GM11168 (cell line): ENCODE measurements around the gene SGO1.
"Not testable (repeated sequence)": the region's sequence is repeated elsewhere in the genome, so short reads cannot be mapped to it uniquely, and the experiment has no call there.

Experiments used
- in situ Hi-C: fragments of 300-500 bp; cut with MboI; formaldehyde crosslinking; loops from one replicate; pipeline ENCODE4 v1.12.0; 2022; ENCODE audit warnings: low sequenced_read_pairs; ENCODE audit not compliant: unreplicated experiment

SGO1 gene

DNA sequence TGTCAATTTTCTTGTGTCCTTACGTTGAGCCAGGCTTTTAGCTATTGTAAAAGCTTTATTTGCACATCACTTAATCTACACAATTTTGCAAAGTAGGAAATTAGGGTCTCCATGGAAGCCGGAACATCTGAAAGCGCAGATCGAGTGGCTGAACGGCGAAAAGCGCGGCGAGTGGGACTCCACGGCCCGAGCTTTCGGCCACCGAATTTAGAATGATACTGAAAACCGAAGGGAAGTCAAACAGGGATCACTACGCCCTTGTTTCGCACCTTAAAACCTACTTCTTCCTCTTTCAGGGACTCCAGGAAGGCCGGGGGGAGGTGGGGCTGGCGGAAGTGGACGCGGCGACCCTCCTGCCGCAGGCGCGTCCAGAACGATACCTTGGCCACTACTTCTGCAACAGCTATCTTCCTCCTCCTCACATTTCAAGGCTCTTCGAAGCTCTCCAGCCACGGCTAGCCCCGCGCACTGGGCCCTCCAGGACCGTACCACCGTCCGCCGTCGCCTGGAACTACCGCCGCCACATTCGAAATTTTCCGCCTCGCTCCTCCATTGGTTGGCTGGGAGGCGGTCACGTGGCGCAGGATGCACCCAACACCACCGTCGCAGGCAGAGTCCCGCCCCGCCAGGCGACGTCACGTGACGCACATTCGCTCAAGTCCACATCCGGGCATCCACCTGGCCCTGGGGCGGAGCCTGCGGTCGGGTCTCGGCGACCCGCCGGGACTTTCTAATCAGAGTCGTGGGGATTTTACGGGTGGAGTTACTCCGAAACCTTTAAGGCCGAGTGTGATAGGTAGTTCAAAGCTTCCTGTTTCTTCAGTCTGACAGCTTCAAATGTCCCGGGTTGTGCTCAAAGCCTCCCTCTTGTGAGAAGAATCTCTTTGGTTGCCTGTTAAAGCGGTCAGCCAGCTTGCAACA is at the start of gene SGO1:
TSS of gene SGO1 (minus strand) at position 528 of the 921 bp plus-strand sequence. CDS start 2,179 bp downstream, outside the sequence.
- in situ Hi-C loops, result no loop called here

DNA sequence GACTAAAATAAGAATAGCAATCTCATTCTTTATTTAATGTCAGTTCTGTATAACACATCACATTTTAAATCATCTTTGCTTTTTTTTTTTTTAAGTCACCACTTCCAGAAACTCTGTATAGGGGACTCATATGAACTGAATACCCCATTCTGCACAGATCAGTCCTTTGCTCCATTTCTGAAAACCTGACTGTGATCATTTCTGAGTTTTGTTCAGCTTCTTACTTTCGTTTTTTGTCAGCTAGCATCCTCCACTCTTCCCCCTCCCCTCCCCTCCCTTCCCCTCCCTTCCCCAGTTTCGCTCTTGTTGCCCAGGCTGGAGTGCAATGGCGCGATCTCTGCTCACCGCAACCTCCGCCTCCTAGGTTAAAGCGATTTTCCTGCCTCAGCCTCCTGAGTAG is 49.8 kb upstream of the SGO1 start:
- in situ Hi-C loops, result no loop called here

DNA sequence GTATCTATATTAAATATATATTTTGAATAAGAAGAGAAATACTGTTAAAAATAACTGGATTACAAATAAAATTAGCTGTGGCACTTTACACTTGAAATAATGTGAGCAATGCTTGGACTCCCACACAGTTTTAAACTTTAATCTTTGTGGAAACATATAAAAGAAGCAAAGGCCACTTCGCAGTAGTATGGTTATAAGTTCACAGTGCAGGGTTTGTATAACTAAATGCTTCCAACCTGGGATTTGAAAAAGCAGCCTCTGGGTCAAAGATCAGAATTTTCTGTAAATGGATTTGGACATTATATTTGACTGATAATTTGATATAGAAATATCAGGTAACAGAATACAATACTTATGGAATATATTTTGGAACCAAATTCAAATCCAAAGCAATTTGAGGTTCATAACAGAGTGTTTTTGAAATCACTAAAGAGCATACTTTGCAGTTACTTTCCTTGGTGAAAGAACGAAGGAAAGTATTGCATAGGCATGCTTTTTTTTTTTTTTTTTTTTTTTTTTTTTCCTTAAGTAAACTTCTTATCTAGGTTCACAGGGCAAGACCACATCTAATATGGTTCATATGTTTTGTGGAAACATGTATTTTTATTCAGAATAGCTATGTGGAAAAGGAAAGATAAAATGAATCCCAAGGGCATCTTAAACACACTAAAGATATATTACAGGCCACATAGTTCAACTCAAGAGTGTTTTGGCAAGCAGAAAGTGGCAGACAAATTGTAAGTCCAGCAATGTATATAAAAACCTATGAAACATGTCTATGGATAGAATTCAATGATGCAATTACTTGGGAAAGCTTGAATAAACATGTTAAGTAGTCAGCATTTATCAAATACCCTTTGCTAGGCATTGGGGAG is 47.1 kb upstream of the SGO1 start:
- in situ Hi-C loops, result no loop called here

DNA sequence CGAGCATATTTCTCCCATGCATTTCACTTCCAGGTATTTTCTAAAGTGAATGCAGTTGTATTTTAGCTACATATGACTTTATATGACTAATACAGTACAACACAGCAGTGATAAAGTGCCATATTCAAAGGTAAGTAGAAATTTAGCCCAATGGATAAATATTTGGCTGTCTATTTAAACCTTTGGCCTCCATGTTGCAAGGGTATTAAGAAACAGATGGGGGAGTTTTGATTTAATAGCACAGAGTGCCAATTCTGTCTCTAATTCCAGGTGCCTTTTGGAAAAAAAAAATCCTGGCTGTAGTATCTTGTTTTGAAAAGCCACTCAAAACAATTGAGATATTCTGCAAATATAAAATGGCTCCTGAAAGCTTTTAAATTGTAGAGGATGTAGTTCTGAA is 44.9 kb upstream of the SGO1 start:
- in situ Hi-C loops, result no loop called here

DNA sequence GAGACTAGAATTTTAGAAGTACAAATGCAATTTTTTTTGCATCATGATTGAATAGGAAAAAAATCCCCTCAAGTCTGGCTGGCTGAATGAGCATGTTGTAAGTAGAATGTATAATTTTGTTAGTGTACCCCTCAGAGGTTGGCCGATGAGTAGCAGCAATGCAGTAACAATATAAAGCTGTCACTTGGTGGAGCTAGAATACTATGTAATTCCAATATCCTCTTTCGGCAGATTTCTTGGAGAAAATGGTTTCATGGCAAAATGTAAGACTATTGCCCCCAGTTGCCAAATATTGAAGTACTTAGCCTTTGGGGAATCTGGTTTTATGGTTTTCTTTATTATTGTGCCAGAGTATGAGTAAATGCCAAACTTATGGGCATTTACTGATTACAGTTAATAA is 39.8 kb upstream of the SGO1 start:
- in situ Hi-C loops, result no loop called here

DNA sequence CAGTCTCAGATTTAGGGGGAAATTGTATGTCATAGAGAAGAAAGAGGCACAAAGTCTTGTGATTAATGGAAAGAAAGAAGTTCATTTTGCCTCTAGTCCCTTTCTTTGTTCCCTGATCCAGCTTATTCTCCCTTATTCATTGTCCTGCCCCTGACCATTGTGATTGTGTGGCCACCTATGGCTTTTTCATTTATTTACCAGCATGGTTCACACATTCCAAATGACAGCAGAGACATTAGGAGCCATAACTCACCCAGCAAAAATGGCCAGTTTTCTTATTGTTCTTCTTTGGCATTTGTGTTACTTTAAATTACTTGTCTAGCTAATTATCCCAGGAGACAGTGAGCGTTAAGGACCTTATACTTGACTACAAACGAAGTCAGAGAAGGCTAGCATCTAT is 36.3 kb upstream of the SGO1 start:
- in situ Hi-C loops, result no loop called here

DNA sequence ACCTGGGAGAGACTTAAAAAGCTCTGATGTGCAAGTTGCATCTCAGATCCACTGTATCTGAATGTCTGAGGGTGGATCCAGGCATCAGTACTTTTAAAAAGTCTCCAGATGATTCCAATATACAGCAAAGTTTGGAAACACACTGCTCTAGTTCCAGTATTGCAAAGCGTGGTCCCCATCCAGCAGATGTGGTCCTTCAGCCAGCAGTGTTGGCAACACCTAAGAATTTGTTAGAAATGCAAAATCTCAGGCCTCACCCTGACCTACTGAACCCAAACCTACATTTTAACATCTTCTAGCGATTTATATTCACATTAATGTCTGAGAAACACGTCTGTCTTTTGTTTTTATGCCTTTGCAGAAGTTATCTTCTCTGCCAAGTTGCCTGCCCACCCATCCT is 32.2 kb upstream of the SGO1 start:
- in situ Hi-C loops, result no loop called here

DNA sequence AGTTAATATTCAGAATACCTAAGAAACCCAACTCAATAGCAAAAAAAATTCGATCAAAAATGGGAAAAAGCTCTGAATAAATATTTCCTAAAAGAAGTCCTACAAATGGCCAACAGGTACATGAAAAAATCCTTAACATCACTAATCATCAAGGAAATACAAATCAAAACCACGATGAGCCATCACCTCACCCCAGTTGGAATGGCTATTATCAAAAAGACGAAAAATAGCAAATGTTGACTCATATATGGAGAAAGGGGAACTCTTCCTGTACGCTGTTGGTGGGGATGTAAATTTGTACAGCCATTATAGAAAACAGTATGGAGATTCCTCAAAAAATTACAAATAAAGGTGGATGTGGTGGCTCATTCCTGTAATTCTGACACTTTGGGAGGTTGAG is 29.6 kb upstream of the SGO1 start:
- in situ Hi-C loops, result no loop called here

DNA sequence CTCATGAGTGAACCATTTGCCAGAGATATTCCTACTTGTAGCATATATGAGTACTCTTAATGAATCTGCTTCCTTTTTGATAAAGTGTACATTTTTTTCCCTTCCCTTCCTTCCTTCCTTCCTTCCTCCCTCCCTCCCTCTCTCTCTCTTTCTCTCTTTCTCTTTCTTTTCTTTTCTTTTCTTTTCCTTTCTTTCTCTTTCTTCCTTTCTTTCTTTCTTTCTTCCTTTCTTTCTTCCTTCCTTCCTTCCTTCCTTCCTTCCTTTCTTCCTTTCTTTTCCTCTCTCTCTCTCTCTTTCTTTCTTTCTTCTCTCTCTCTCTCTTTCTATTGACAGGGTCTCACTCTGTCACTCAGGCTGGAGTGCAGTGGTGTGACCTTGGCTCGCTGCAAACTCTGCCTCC is 27.5 kb upstream of the SGO1 start:
- in situ Hi-C loops, result not testable (repeated sequence)

DNA sequence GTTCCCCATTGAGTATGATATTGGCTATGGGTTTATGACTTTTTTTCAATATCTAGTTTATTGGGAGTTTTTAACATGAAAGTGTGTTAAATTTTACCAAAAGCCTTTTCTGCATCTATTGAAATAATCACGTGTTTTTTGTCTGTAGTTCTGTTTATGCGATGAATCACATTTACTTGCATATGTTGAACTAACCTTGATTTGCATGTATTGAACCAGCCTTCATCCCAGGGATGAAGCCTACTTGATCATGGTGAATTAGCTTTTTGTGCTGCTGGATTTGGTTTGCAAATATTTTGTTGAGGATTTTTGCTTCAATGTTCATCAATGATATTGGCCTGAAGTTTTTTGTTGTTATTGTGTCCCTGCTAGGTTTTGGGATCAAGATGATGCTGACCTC is 21.9 kb upstream of the SGO1 start:
- in situ Hi-C loops, result not testable (repeated sequence)

DNA sequence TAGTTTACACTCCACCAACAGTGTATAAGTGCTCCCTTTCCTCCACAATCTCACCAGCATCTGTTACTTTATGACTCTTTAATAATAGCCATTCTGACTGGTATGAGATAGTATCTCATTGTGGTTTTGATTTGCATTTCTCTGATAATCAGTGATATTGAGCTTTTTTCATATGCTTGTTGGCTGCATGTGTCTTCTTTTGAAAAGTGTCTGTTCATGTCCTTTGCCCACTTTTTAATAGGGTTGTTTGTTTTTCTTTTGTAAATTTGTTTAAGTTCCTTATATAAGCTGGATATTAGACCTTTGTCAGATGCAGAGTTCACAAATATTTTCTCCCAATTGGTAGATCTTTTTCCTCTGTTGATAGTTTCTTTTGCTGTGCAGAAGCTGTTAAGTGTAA is 19.9 kb upstream of the SGO1 start:
- in situ Hi-C loops, result not testable (repeated sequence)

DNA sequence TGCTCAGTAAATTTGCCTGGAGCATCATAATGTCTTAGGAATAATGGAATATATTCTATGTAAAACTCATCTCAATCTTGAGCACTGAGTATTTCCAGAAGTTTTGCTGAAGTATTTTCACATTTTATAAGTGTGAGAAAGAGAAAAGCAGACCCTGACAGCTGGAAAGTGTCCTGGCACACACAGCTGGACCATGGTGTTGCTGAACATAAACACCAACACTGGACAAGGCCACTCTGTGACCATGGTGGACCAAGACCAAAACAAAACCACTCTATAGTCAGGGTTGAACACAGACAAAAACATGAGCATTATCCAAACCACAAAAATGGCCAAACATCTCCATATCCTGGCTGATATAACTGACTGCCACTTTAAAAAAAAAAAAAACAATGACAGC is 15.1 kb upstream of the SGO1 start:
- in situ Hi-C loops, result no loop called here

DNA sequence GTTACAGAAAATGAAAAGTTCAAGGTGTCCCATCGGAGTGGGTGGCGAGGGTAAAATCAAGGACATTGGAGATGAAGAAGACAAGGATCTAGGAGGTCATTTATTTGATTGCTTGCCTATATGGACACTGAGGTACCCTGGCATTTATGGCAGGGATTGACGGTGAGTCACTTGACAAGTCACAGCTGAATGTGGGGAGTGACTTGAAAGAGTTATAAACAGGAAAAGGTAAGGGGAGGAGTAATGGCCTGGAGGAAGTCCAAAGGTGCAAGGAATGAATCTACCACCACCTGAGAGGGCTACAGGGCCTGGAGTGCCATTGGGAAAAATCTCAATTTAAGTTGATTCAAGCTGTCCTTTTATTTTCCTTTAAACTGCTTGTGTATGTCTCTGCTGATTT is 11.8 kb upstream of the SGO1 start:
- in situ Hi-C loops, result no loop called here

DNA sequence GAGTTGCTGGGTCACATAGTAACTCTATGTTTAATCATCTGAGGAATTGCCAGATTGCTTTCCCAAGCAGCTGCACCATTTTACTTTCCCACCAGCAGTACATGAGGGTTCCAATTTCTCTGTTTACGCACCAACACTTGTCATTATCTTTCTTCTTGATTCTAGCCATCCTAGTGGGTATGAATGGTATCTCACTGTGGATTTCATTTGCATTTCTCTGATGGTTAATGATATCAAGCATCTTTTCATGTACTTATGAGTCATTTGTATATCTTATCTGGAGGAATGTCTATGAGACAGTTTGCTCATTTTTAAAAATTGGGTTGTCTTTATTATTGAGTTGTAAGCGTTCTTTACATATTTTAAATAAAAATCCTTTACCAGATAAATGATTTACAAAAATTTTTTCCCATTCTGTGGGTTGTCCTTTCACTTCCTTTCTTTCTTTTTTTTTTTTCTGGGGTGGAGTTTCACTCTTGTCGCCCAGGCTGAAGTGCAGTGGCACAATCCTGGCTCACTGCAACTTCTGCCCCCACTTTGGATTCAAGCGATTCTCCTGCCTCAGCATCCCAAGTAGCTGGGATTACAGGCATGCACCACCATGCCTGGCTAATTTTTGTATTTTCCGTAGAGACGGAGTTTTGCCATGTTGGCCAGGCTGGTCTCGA is 8.9 kb upstream of the SGO1 start:
- in situ Hi-C loops, result no loop called here

DNA sequence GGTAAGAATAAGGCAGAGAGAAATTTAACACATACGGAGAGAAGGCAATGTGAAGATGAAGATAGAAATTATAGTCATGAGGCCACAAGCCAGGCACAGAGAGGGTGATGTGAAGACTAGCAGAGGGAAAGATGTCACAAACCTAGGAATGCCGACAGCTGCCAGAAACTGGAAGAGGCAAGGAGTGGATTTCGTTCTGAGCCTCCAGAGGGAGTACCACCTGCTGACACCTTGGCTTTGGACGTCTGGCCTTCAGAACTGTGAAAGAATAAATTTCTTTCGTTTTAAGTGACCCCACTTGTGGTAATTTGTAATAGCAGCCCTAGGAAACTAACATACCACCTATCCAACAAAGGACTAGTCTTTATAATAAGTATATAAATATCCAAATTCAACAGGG is 5.0 kb upstream of the SGO1 start:
- in situ Hi-C loops, result no loop called here

DNA sequence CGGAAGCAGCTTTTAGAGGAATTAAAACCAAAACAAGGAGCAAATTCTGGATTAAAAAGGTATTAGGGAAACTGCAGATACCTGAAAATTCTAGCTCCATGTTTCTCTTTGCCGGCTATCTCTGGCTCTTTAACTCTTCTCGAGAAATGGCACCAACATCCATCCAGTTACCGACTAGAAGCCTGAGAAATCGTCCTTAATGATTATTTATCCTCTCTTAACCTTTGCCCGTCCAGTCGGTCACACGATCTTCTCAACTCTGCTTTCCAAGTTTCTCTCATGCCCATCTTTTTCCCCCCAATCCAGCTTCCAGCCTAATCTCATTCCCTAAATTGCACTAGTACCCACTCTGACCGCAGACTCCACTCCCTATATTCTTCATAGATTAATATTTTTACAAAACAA is 596 bp upstream of the SGO1 start:
- in situ Hi-C loops, result no loop called here

DNA sequence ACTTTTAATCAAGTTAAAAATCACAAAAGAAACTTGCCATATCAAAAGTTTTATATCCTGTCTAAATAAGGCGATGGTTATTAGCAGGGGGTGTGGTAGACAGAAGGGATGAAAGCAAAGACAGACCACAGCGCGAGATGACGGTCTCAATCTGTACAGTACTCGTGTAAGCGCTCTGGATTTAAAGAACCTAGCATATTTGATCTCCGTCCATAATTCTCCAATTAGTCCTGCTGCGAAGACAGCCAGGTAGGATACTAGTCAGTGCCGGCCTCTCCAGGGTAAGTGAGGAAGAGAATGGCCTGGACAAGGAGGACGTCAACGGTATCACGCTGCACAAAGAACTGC is 701 bp downstream of the SGO1 start:
- in situ Hi-C loops, result no loop called here

DNA sequence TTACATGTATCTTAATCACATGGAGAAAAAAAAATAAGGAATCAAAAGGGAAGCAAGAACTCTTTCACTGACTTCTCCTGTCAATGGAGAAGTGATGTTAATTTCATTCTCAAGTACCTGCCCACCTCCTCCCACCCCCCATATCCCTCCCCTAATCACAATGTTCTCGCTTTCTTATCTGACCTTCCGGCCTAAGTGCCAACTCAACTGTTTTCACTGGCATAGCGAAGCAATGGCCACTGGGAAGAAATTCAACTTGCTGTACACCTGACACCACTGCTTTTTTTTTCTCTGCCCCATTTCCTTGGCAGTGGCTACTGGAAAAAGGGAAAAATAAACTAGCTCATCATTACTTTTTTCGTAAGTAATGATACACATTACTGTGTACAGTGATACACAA is 3.8 kb downstream of the SGO1 start:
- in situ Hi-C loops, result no loop called here

DNA sequence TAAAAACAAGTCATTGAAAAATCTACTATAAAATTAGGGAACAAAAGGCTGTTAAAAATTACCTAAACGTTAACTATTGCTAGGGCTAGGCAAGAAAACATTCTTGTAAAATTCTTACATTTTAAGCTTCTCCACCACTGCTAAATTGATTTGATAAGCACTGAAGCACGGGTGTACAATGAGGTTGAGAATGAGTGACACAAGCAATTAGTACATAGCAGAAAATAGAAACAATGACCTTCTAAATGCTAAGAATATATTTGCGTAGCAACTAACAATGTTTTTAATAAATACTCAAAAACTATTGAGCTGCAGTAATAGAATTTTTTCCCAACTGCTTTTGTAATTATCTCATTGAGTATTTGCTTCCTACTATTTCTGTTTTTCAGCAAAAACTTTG is 4.7 kb downstream of the SGO1 start:
- in situ Hi-C loops, result no loop called here

DNA sequence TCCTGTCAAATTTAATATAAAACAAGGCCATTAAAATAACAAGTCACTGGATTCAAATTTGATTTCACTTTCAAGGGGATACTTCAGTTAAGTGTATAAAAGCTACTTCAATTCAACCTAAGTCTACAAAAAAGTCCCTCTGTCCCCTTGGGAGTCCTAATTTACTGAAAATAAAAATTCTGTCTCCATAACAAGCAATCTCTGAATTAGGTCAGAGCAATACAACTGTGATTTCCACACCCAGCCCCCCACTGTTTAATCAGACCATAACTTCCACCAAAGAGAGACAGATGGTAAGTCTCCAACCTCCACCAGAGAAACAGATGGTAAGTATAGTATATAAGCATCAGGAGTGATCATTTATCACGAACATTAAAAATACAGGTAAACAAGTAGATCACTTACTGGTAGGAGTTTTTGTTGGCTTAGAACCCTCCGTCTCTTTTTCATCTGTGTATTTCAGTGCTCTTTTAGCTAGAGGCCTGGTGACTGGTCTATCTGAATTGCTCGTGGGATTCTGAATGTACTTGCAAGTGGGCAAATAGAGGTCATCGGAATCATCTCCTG is 12.1 kb downstream of the SGO1 start:
- in situ Hi-C loops, result no loop called here

DNA sequence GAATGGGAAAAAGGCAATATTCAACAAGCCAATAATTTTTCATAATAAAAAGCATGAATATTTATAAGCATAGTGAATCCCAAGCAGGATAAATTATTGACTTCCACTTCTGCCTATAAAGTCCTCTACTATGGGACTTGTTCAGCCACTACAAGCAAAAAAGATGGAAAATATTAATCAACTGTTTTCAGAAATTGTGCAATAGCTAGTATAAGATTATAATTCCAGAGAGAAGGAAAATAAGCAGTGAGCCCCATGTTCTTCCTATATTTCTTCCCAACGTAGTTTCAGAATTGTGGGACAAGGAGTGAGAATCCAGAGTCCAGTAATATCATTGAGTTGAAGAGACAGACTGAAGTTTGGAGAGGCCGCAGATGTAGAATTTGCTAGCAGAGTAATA is 24.3 kb downstream of the SGO1 start:
- in situ Hi-C loops, result no loop called here
